HG03097 (cell line): ENCODE results near the gene BMI1.

ENCODE experiments used
- ATAC-seq: cut with Tn5 transposase; IDR thresholded peaks from one replicate; pipeline ENCODE4 v1.9.1; 2021; ENCODE audit not compliant: unreplicated experiment, low FRiP score

Gene BMI1

DNA sequence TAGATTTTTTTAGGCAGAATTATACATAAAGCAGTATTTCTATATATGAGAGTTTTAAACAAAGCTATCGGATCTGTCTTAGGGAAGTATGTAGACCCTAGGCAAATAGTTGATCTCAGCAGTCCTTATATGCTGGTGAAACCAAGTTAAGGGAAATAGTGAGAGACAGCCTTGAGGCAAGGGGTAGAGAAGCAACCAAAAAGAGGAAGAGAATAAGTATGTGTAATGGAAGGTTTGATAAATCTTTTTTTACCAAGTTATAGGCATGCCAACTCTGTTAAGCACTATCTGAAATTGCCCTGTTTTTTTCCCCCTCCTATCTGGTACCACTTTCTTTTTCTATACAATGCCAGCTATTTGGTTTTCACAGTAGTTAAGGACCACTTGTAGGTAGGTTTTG is 44.3 kb downstream of the BMI1 start:
- ATAC-seq: no peak

DNA sequence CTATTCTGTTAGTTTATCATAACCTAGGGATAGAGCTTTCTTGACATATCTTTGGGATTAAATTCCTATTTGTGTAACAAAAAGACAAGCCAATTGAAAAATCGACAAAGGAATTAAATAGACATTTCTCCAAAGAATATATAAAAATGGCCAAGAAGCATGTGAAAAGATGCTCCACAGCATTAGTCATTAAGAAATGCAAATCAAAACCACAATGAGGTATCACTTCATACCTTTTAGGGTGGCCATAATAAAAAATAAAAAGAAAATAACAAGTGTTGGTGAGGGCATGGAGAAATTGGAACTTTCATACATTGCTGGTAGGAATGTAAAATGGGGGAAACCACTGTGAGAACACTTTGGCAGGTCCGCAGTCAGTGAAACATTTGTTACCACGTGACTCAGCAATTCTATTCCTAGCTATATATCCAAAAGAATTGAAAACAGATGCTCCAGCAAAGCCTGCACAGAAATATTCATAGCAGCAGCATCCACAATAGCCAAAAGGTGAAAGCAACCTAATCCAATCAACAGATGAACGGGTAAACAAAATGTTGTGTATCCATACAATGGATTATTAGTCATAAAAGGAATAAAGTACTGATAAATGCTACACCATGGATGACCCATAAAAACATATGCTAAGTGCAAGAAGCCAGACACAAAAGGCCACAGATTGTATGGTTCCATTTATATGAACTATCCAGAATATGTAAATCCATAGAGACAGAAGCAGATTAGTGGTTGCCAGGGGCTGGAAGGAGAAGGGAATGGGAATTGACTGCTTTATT is 44.9 kb downstream of the BMI1 start:
- ATAC-seq: no peak

- no peak for ATAC-seq
Measured at GRCh38 chr10:22366435-22366703, 45.5 kb downstream of the BMI1 start.

DNA sequence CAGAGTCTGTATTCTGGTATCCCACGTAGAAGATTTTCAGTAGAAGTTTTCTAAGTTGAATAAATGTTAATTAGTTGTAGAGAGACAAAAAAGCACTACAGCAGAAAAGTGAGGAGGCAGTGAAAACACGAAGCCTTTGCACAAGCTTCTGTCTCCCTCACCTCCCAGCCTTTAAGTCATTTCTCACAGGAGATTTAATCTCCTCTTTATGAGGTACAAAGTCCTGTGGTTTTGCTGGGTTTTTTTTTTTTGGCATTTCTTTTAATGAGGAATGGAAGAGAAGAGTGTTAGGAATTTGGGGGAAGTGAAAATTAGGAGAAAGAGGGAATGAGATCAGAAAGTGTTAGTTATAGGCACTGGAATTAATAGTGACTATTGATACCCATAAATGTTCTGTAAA is 45.9 kb downstream of the BMI1 start:
- ATAC-seq: no peak

- no peak for ATAC-seq
Measured at GRCh38 chr10:22367471-22367870, 46.6 kb downstream of the BMI1 start.

DNA sequence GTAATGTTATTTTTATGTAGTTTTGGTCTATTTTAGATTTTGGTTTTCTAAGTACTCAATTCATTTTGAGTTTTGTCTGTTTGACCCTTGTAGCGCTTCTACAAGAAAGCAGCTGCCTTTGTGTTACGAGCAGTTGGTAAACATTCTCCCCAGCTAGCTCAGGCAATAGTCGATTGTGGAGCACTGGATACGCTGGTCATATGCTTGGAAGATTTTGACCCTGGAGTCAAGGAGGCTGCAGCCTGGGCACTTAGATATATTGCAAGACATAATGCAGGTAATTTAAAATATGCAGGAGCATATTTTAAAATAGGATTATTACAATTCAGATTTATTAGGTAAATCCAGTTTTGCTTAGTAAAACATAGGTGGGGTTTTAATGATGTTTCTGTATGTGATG is 47.5 kb downstream of the BMI1 start:
- no peak for ATAC-seq

DNA sequence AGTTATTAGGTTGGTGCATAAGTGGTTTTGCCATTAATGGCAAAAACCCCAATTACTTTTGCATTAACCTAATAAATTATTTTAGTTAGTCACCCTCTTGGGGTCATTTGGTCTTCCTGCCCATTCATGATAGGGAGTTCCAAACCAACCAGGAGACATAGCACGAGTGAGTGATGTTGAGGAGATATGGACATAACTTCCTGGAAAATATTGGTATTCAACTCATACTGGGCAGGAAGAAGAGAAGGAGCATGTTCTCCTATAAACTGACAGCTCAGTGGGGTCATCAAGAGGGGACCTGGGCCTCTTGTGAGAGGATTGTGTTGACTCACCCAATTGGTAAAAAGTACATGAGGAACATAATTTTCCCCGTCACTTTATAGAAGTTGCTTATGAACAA is 48.1 kb downstream of the BMI1 start:
- no peak for ATAC-seq

DNA sequence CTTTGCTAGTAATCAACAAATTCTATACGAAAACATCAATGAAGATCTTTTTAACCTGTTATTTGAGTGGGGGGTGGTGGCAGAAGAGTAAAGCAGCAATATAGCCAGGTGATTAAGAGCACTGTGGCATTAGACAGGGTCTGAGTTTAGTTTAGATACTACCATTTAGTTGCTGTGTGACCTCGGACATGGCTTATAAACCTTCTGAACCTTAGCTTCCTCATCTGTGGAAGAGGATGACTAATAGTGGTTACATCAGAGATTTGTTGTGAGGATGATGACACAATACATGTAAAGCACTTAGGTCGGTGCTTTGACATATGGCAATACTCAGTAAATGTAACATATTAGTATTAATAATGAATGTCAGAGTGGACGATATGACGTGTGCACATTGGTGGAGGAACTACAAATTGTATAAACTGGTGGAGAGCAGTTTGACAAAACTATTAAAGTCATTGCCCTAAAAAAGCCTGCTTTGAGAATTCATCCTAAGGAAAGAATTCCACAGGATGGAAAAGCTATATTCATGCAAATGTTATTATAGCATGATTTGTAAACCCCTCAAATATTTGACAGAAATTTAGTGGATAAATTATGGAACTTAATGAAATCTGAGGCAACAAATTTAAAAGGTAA is 48.7 kb downstream of the BMI1 start:
- ATAC-seq: no peak

GRCh38 chr10:22370320-22370719 is 49.4 kb downstream of the BMI1 start:
- no peak for ATAC-seq

GRCh38 chr10:22372298-22372697 is 51.4 kb downstream of the BMI1 start:
- no peak for ATAC-seq

GRCh38 chr10:22372917-22373316 is 52.0 kb downstream of the BMI1 start:
- no peak for ATAC-seq

DNA sequence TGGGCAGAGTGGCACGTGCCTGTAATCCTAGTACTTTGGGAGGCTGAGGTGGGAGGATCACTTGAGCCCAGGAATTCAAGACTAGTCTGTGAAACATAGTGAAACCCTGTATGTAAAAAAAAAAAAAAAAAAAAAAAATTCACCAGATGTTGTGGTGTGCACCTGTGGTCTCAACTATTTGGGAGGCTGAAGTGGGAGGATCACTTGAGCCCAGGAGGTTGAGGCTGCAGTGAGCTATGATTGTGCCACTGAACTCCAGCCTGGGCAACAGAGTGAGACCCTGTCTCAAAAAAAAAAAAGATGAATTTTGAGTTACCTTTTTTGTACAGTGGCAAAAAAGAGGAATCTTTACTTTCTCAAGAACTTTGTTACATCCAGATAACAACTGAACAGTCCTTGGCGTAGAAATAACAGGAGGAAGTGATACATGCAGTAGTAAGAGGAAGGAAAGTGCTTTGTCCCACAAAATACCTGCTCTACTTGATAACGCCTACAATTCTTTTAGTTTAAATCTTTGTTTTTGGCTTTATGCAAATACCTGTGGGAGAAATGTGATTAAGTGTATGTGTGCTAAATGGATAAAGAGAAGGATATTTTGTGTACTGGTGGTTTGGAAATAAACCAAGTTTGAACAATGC is 53.7 kb downstream of the BMI1 start:
- no peak for ATAC-seq

GRCh38 chr10:22379059-22379458 is 58.2 kb downstream of the BMI1 start:
- no peak for ATAC-seq
